MCF 10A (cell line): ENCODE results near the gene REG1B. TPM values are rescaled to one million over a fixed set of nuclear protein-coding genes. Genes with fewer than 3 reads are reported as not detected.

ENCODE experiments used
- BruUV-seq: library from RNA; stranded (reverse); fragments of 400-500 nt; replicated peaks from 2 replicates; lab custom pipeline; 2021; lab: Mats Ljungman, UMichigan
- CTCF ChIA-PET: fragments of 300-600 bp; sonication (Branson Sonifier 250); formaldehyde crosslinking; extraction: SDS; loops from one replicate; lab custom pipeline; 2021; ENCODE audit warnings: antibody characterized with exemption, inconsistent platforms; lab: Yijun Ruan, JAX
- POLR2A ChIA-PET: fragments of 300-600, 350-650 bp; sonication (Branson Sonifier 250); formaldehyde crosslinking; extraction: SDS; loops from one replicate; lab custom pipeline; 2020; ENCODE audit warnings: antibody characterized with exemption, inconsistent platforms; lab: Yijun Ruan, JAX
- DNase-seq: peaks from one replicate; pipeline ENCODE4 v3.0.0-alpha.2; 2018; ENCODE audit not compliant: unreplicated experiment
- H3K27ac Mint-ChIP-seq: one replicate; pipeline ENCODE4 v1.8.0; 2022; ENCODE audit warnings: mild to moderate bottlenecking, low read depth, mixed read lengths; ENCODE audit not compliant: unreplicated experiment
- H3K27me3 Mint-ChIP-seq: one replicate; pipeline ENCODE4 v1.8.0; 2022; ENCODE audit warnings: mixed read lengths; ENCODE audit not compliant: insufficient read depth, unreplicated experiment
- H3K36me3 Mint-ChIP-seq: one replicate; pipeline ENCODE4 v1.8.0; 2022; ENCODE audit warnings: mild to moderate bottlenecking, moderate library complexity, mixed read lengths; ENCODE audit not compliant: insufficient read depth, unreplicated experiment
- H3K4me1 Mint-ChIP-seq: one replicate; pipeline ENCODE4 v1.8.0; 2022; ENCODE audit warnings: mixed read lengths; ENCODE audit not compliant: insufficient read depth, unreplicated experiment
- H3K4me3 Mint-ChIP-seq: one replicate; pipeline ENCODE4 v1.8.0; 2022; ENCODE audit warnings: mild to moderate bottlenecking, moderate library complexity, mixed read lengths; ENCODE audit not compliant: unreplicated experiment
- H3K9me3 Mint-ChIP-seq: one replicate; pipeline ENCODE4 v1.8.0; 2022; ENCODE audit warnings: mixed read lengths; ENCODE audit not compliant: unreplicated experiment
- CTCF ChIP-seq: fragments of 200-600 bp; IDR thresholded peaks from one replicate; pipeline ENCODE4 v1.8.0; 2022; ENCODE audit warnings: antibody characterized with exemption, mild to moderate bottlenecking; ENCODE audit not compliant: unreplicated experiment
- intact Hi-C: fragments of 100-400 bp; cut with micrococcal nuclease; formaldehyde crosslinking; loops from 2 replicates; pipeline ENCODE4 v1.14.1; 2022
- total RNA-seq: library from RNA; stranded (reverse); gene quantifications from 2 replicates; pipeline ENCODE4 v1.2.3, GENCODE V29; 2022

Gene REG1B
- total RNA-seq, 1 experiment from 2014 or later, result not detected

- H3K36me3 Mint-ChIP-seq, result no peaks in the 10 kb centered on the region
- no peak for TF ChIP-seq CTCF
- no peaks in the 10 kb centered on the region for H3K27me3 Mint-ChIP-seq
- H3K9me3 Mint-ChIP-seq, result no peaks in the 10 kb centered on the region
- no peak for DNase-seq
- ChIA-PET POLR2A (no interaction called here), CTCF (interaction anchor here (0.7 to 3.2 kb wide), 15 partner anchors 10 to 848 kb away, joined by 3 to 35 read pairs (median 5); no protein-coding TSS in a partner anchor)
- no peak overlapping the region for H3K27ac Mint-ChIP-seq
- intact Hi-C loops, result no loop called here
- H3K4me3 Mint-ChIP-seq, result no peak overlapping the region
- H3K4me1 Mint-ChIP-seq, result no peaks in the 10 kb centered on the region
- BruUV-seq, result no TSS peak
Measured at GRCh38 chr2:79039944-79040343, 47.8 kb downstream of the REG1B start.

Other genes starting within 250 kb of the REG1B start
- gene REG3G, start 62.3 kb downstream of the REG1B start, total RNA-seq, result not detected in 2 replicates
- gene REG1A, start 32.5 kb upstream of the REG1B start, total RNA-seq, result not detected in 2 replicates
- gene REG3A, start 71.8 kb upstream of the REG1B start, total RNA-seq, result not detected in 2 replicates